HG02763 (cell line): ENCODE results near the gene CCHCR1.

Source experiments
- ATAC-seq: cut with Tn5 transposase; IDR thresholded peaks from one replicate; pipeline ENCODE4 v1.9.1; 2021; ENCODE audit warnings: mild to moderate bottlenecking, moderate library complexity; ENCODE audit not compliant: unreplicated experiment

Gene CCHCR1

GRCh38 chr6:31132806-31133205, 24.8 kb downstream of the CCHCR1 start:
- ATAC-seq = no peak

- ATAC-seq = no peak
These were observed 26.0 kb downstream of the CCHCR1 start for GRCh38 chr6:31131595-31131994.

- no peak for ATAC-seq
These were observed 26.9 kb downstream of the CCHCR1 start for GRCh38 chr6:31130751-31131150.

- ATAC-seq = no peak
These were observed 28.5 kb downstream of the CCHCR1 start for GRCh38 chr6:31129130-31129529.

- ATAC-seq = no peak
These were observed 29.4 kb downstream of the CCHCR1 start for GRCh38 chr6:31128093-31128676.

- no peak for ATAC-seq
These were observed 31.0 kb downstream of the CCHCR1 start for GRCh38 chr6:31126396-31127175.

- no peak for ATAC-seq
These were observed 31.8 kb downstream of the CCHCR1 start for GRCh38 chr6:31125586-31126363.

GRCh38 chr6:31125162-31125561, 32.4 kb downstream of the CCHCR1 start:
- no peak for ATAC-seq

GRCh38 chr6:31122791-31123706, 34.6 kb downstream of the CCHCR1 start:
- no peak for ATAC-seq

GRCh38 chr6:31121131-31121790, 36.3 kb downstream of the CCHCR1 start:
- no peak for ATAC-seq

- ATAC-seq = no peak
These were observed 37.3 kb downstream of the CCHCR1 start, which contains the start of gene CDSN for GRCh38 chr6:31120151-31120915. Gene CDSN, minus strand, starts transcription at chr6:31120446. Its CDS starts 27 bp downstream, at chr6:31120419.

- no peak for ATAC-seq
These were observed 39.4 kb downstream of the CCHCR1 start for GRCh38 chr6:31118178-31118577.

- ATAC-seq = no peak
These were observed 40.8 kb downstream of the CCHCR1 start for GRCh38 chr6:31116661-31117385.

- no peak for ATAC-seq
These were observed 41.6 kb downstream of the CCHCR1 start for GRCh38 chr6:31115941-31116560.

GRCh38 chr6:31114970-31115849, 42.4 kb downstream of the CCHCR1 start:
- no peak for ATAC-seq

- no peak for ATAC-seq
These were observed 43.1 kb downstream of the CCHCR1 start, which contains the start of gene PSORS1C1 for GRCh38 chr6:31114541-31114878. Gene PSORS1C1, plus strand, starts transcription at chr6:31114800. Its CDS starts 14,833 bp downstream, at chr6:31129633.

- ATAC-seq = no peak
These were observed 43.6 kb downstream of the CCHCR1 start for GRCh38 chr6:31113861-31114540.
